Mucosa of stomach (tissue), 1 donor: Measurements from ENCODE around the gene CNPY2.
A peak's percentile ranks its signal among the peaks of the same experiment; 100 is the strongest.
"Not testable (repeated sequence)": the region's sequence is repeated elsewhere in the genome, so short reads cannot be mapped to it uniquely, and the experiment has no call there.

Experiments used
- H3K27me3 ChIP-seq: one replicate; pipeline ENCODE4 v1.7.0; 2013; ENCODE audit warnings: mild to moderate bottlenecking, low read length; ENCODE audit not compliant: control insufficient read depth, insufficient read depth
- H3K36me3 ChIP-seq: one replicate; pipeline ENCODE4 v1.7.0; 2013; ENCODE audit warnings: low read length; ENCODE audit not compliant: control insufficient read depth, insufficient read depth
- H3K4me1 ChIP-seq: one replicate; pipeline ENCODE4 v1.7.0; 2013; ENCODE audit warnings: mild to moderate bottlenecking, low read length; ENCODE audit not compliant: control insufficient read depth, insufficient read depth
- H3K4me3 ChIP-seq: one replicate; pipeline ENCODE4 v1.7.0; 2013; ENCODE audit warnings: low read length
- H3K9ac ChIP-seq: one replicate; pipeline ENCODE4 v1.7.0; 2013; ENCODE audit warnings: mild to moderate bottlenecking, low read length, moderate library complexity
- H3K9me3 ChIP-seq: one replicate; pipeline ENCODE4 v1.7.0; 2013; ENCODE audit warnings: mild to moderate bottlenecking, low read length, moderate library complexity; ENCODE audit not compliant: control insufficient read depth
- donor health status: Pancreatic carcinoma.

Gene CNPY2

DNA sequence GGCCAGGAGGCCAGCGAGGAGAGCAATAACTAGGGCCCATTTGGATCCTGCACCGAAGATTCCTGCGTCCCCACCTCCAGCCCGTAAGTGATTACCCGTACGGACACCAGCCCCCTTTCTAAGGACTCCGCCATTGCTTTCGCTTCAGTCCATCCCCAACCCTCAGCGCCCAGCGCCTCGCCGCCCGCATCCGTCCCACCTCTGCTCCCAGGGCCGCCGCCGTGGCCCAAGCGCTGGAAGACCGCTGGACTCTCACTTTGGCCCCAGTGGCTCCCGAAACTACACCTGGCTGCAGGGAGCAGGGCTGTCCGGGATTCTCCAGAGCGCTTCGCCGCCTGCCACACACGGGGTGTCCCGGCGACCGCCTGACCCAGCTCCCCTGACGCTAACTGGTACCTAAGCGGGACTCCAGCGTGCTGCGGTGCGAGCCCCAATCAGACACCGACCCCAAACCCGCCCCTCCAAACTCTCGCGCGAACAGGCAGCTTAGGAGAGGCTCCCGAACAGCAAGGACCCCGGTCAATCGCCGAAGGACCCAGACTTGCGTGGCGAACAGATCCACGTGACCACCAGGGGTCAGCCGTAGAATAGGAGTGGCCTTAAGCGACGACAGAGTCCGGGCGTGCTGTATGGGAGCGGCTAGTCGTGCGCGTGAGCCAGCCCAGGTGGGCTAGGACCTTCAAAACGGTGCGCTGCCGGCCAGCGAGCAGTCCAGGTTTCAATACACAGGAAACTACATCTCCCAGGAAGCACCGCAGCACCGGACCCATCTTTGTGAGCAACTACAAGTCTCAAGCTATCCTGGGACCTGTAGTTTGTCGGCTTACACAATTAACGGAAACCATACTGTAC is at the start of gene CNPY2:
TSS of gene CNPY2 (minus strand) at position 367 of the 852 bp plus-strand sequence. CDS start 771 bp downstream, outside the sequence.
- peaks cover 4% of the 10 kb centered on the region for H3K36me3 ChIP-seq

DNA sequence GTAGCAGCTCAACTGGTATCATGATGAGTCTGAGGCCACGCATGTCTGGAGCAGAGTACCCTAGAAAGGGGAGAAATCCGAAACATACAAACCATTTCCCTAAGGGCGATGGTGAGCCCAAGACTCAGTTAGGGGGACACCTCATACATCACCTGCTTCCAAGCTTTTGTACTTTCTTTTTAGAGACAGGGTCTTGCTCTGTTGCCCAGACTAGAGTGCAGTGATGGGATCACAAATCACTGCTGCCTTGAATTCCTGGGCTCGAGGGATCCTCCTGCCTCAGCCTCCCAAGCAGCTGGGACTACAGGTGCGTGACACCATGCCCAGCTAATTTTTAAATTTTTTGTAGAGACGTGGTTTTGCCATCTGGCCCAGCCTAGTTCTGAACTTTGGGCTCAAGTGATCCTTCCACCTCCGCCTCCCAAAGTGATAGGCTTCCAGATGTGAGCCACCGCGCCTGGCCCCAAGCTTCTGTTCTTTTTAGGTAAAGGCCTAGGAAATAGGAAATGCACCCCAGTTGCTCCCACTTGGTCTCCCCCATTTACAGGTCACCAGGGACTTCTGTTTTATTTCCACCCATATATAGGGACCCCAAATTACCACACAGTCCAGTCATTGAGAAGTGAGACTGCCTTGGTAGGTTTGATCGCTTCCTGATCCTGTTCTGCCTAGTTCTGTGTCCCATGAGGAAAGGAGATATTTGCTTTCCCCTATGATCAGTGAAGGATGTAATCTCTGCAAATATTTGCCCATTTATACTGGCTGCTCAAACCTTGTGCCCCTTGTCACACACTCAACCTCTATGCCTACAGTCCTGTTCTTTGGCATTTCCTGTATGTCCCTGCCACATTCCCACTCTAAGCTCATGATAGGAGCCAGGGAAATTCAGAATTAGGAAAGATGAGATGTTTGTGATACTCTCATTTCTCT is 46.6 kb upstream of the CNPY2 start, which contains the start of gene APOF:
TSS of gene APOF (minus strand) at position 728 of the 930 bp plus-strand sequence. CDS start at position 616, 112 bp downstream.
- Histone ChIP-seq H3K9me3 (no peaks in the 10 kb centered on the region), H3K27me3 (no peaks in the 10 kb centered on the region), H3K4me3 (no peak within 1 kb of the TSS), H3K4me1 (peaks cover 12% of the 10 kb centered on the region), H3K36me3 (no peaks in the 10 kb centered on the region), H3K9ac (no peak within 1 kb of the TSS)

More for the DNA sequence above, at the start of gene CNPY2:
- peak within 1 kb of the TSS; percentile 91 for H3K9ac ChIP-seq
- peaks cover 13% of the 10 kb centered on the region for H3K4me1 ChIP-seq
- no peaks in the 10 kb centered on the region for H3K27me3 ChIP-seq
- no peaks in the 10 kb centered on the region for H3K9me3 ChIP-seq
- H3K4me3 ChIP-seq: peak within 1 kb of the TSS; percentile 89

DNA sequence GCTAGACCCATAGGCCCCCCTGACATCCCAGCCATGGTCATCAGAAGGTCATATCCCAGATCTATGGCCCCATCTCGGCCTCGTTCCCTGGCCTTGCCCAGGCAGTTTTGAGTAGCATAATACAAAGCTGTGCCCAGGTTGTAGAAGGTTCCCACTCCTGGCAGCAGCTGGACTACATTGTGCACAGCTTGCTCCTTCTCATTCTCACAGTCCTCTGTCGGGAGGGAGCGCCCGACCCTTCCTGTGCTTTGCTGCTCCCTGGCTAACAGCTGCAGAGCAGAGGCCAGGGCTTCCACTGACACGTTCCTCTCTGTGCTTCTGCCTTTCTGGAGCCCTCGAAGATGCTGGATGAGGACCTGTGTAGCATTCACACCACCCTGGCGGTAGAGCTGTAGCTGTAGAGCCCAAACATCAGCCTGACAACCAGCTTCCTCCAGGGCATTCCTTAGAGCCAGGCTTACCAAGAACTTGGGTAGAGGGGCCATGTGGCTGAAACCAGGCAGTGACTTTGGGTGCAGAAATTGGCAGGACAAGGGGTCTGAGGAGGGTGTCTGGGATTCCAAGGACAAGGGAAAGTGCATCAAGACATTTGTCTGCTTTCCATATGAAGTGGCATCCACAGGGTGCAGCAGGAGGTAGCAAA is 45.8 kb upstream of the CNPY2 start:
- H3K4me3 ChIP-seq: no peak overlapping the region
- H3K9ac ChIP-seq: no peak overlapping the region
- no peaks in the 10 kb centered on the region for H3K9me3 ChIP-seq
- H3K36me3 ChIP-seq: no peaks in the 10 kb centered on the region
- no peaks in the 10 kb centered on the region for H3K27me3 ChIP-seq
- H3K4me1 ChIP-seq: peaks cover 12% of the 10 kb centered on the region

DNA sequence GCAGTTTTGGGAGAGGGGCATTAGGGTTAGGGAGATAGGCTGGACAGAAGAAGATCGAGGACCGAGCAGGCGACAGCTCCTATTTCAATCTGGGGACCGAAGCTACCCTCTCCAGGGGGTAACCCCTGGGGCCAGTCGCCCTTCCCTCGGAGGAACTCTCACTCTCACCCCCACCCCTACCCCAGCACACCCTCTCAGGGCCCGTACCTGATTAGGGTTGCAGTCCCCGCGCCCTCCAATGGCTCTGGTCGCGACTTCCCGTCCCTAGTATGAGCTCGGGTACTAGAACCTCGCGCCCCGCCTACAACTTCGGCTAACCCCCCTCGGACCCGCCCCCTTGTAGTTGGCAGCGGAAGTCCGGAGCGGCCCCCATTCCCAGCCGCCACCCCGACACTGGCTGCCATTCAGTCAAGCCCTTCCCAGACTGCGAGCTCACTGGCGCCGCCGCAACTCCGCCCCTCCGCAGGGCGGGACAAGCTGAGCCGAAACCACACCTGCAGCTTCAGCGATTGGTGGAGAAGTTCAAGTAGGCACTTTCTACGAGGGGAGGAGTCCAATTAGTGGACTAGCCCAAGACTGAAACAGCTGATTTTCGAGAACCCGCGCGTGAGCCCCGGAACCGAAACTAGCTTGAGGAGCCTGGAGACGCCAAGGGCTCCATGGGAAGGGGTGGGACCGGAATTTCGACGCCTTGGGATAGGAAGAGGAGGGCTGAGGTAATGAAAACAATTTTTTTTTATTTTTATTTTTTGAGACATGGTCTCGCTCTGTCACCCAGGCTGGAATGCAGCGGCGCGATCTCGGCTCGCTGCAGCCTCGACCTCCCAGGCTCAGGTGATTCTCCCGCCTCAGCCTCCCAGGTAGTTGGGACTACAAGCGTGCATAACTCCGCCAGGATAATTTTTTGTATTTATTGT is 44.3 kb upstream of the CNPY2 start, which contains the start of gene STAT2:
TSS of gene STAT2 (minus strand) at position 257 of the 917 bp plus-strand sequence. CDS start 3,536 bp downstream, outside the sequence.
- peaks cover 12% of the 10 kb centered on the region for H3K4me1 ChIP-seq
- H3K4me3 ChIP-seq: peak within 1 kb of the TSS; percentile 81
- H3K9ac ChIP-seq: peak within 1 kb of the TSS; percentile 94
- H3K36me3 ChIP-seq: peaks cover 4% of the 10 kb centered on the region
- H3K27me3 ChIP-seq: no peaks in the 10 kb centered on the region
- no peaks in the 10 kb centered on the region for H3K9me3 ChIP-seq

DNA sequence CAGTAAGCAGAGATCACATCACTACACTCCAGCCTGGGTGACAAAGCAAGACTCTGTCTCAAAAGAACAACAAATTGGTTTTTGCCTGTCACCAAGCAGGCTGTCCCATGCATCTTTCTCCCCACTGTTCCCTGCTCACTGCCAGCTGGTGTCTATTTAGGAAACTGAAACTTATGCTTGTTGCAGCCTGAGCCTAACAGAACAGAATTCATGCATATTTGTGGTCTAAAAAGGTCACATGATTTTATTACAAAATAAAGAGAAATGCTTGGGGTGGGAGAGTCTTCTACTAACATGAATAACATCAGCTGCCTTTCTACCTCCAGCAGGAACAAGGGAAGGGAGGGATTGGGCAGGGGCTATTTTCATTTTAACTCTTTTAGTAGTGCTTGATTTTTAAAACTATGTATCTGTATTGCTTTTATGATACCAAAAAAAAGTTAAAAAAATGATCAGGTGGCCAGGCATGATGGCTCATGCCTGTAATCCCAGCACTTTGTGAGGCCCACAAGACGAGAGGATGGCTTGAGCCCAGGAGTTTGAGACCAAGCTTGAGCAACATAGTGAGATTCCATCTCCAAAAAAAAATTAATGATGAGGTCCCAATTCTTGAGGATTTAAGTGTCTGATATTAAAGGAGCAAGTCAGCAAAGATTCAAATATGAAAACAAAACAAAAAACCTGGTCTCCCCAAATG is 43.2 kb upstream of the CNPY2 start:
- no peaks in the 10 kb centered on the region for H3K9me3 ChIP-seq
- H3K4me1 ChIP-seq: peaks cover 12% of the 10 kb centered on the region
- peak overlapping the region; percentile 81 for H3K4me3 ChIP-seq
- H3K9ac ChIP-seq: peak overlapping the region; percentile 94
- H3K36me3 ChIP-seq: peaks cover 13% of the 10 kb centered on the region
- no peaks in the 10 kb centered on the region for H3K27me3 ChIP-seq

DNA sequence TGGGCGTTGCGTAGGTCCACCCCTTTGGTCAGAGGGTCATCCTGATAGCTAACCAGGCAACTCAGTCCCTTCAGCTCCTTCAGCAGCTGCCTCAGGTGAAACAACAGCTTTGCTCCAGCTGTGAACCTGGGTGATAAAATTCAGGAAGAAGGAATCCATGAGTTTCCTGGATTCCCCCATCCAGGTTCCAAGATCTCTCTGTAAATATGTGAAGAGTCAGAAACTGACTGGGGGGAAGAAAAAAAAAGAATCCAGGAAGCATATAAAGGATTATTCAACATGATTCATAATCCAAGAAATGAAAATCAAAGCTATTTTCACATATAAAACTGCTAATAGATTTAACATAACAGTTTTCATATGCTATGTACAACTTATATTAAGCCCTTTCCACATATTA is 35.5 kb upstream of the CNPY2 start:
- no peak overlapping the region for H3K4me3 ChIP-seq
- H3K4me1 ChIP-seq: no peaks in the 10 kb centered on the region
- H3K27me3 ChIP-seq: no peaks in the 10 kb centered on the region
- no peaks in the 10 kb centered on the region for H3K9me3 ChIP-seq
- H3K36me3 ChIP-seq: peaks cover 34% of the 10 kb centered on the region
- no peak overlapping the region for H3K9ac ChIP-seq

DNA sequence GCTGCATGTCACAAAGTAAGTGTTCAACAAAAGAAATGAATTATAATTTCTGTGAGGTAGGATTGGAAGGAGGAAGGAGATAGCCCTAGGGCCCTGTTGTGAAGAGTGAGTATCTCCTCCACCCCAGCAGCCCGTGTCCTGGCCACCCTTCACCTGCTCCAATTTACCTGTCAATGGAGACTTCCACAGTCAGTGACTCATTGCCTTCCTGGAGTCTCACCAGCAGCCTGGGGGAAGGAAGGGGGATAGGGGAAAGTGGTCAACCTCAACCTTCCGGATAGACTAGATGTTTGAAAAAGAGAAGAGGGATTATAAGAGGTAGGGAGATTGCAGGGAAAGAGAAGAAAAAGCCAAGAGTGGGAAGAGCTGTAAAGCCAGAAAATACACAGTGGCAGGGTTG is 34.9 kb upstream of the CNPY2 start:
- Histone ChIP-seq H3K9ac (no peak overlapping the region), H3K27me3 (no peaks in the 10 kb centered on the region), H3K4me3 (no peak overlapping the region), H3K9me3 (no peaks in the 10 kb centered on the region), H3K4me1 (no peaks in the 10 kb centered on the region), H3K36me3 (peaks cover 38% of the 10 kb centered on the region)

DNA sequence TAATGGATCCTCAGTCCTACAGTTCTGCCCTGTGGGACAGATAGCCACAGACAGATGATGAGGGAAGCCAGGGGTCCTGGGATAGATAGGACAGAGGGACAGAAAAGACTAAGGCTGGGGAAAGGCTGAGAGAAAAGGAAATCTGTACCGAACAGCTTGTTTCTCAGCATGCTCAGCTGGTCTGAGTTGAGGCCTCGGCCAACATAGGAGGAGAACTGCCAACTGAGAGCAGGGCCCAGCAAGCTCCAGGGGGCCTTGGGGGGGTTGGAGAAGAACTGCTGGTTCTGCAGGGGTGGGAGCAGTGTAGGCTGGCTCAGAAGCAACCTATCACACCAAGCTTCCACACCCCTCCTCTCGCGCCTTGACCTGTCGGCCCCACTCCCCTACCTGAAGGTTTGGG is 33.0 kb upstream of the CNPY2 start:
- Histone ChIP-seq H3K4me3 (no peak overlapping the region), H3K9ac (no peak overlapping the region), H3K27me3 (no peaks in the 10 kb centered on the region), H3K4me1 (no peaks in the 10 kb centered on the region), H3K9me3 (no peaks in the 10 kb centered on the region), H3K36me3 (peaks cover 28% of the 10 kb centered on the region)

DNA sequence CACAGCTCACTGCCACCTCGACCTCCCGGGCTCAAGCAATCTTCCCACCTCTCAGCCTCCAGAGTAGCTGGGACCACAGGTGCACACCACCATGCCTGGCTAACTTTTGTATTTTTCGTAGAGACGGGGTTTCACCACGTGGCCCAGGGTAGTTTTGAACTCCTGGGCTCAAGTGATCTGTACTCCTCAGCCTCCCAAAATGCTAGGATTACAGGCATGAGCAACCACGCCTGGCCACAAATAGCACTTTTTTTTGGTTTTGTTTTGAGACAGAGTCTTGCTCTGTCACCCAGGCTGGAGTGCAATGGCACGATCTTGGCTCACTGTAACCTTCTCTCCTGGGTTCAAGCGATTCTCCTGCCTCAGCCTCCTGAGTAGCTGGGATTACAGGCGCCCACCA is 31.5 kb upstream of the CNPY2 start:
- not testable (repeated sequence) for H3K4me1 ChIP-seq, H3K4me3 ChIP-seq, H3K9me3 ChIP-seq, H3K9ac ChIP-seq, H3K27me3 ChIP-seq
- peaks cover 37% of the 10 kb centered on the region for H3K36me3 ChIP-seq

DNA sequence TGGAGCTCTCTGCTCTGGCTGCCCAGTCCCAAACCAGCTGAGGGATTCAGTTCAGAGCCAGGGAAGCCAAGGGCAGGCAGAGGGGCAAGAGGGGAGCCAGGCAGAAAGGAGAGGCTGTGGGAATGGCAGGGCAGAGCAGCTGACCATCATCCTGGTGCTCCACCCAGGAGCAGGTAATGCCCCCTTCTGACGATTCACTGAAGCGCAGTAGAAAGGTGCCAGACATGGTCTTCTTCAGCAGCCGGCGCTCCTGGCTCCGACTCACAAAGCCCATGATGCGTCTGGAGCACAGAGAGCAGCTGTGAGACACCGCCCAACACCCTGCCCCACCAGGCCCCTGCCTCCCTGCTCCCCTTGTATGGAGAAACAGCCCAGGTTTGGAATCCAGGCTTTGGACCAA is 30.9 kb upstream of the CNPY2 start:
- Histone ChIP-seq H3K36me3 (peaks cover 37% of the 10 kb centered on the region), H3K4me1 (no peaks in the 10 kb centered on the region), H3K27me3 (no peaks in the 10 kb centered on the region), H3K9ac (no peak overlapping the region), H3K9me3 (no peaks in the 10 kb centered on the region), H3K4me3 (no peak overlapping the region)
